Upper lobe of left lung (tissue), 6 donors: ENCODE data around the gene MPHOSPH8. TPM values are rescaled to one million over a fixed set of nuclear protein-coding genes. Genes with fewer than 3 reads are reported as not detected.
A peak's percentile ranks its signal among the peaks of the same experiment; 100 is the strongest.

Experiments used
- ATAC-seq, 2 donors: fragments of 200-7000 bp; cut with Tn5 transposase; one replicate each; pipeline ENCODE4 v1.9.1; 2022; ENCODE audit warnings: mild to moderate bottlenecking in 2 of 2, moderate library complexity in 2 of 2; ENCODE audit not compliant: low FRiP score in 2 of 2
- DNase-seq, 2 donors: peaks; one replicate each; pipeline ENCODE4 v3.0.0-alpha.2; 2019 to 2020
- H3K27ac ChIP-seq, 4 donors: fragments of 200-600 bp; sonication (generic); one replicate each; pipeline ENCODE4 v1.5.1; 2016 to 2019
- H3K27me3 ChIP-seq, 4 donors: fragments of 200-600 bp; sonication (generic); one replicate each; pipeline ENCODE4 v1.5.1; 2017 to 2019
- H3K36me3 ChIP-seq, 4 donors: fragments of 200-600 bp; sonication (generic); one replicate each; pipeline ENCODE4 v1.5.1; 2016 to 2019
- H3K4me1 ChIP-seq, 4 donors: fragments of 200-600 bp; sonication (generic); one replicate each; pipeline ENCODE4 v1.5.1; 2018 to 2019
- H3K4me3 ChIP-seq, 4 donors: fragments of 200-600 bp; sonication (generic); one replicate each; pipeline ENCODE4 v1.5.1; 2017 to 2019; ENCODE audit warnings: mild to moderate bottlenecking in 2 of 4, moderate library complexity in 1 of 4
- H3K9me3 ChIP-seq, 4 donors: fragments of 200-600 bp; sonication (generic); one replicate each; pipeline ENCODE4 v1.5.1; 2018 to 2019
- CTCF ChIP-seq, 6 experiments: fragments of 450-650 bp in 4 of 6; fragments of 200-600 bp in 2 of 6; sonication (generic) in 2 of 6; IDR thresholded peaks; one replicate each; pipeline ENCODE4 v1.5.1; 2016 to 2019; ENCODE audit warnings: antibody characterized with exemption in 6 of 6
- EP300 ChIP-seq, 4 donors: sonication (generic); formaldehyde crosslinking; IDR thresholded peaks; one replicate each; pipeline ENCODE4 v1.5.1; 2017; ENCODE audit warnings: antibody characterized with exemption in 4 of 4, control low read depth in 2 of 4
- POLR2A ChIP-seq, 4 donors: fragments of 450-650 bp; IDR thresholded peaks; one replicate each; pipeline ENCODE4 v1.5.1; 2016 to 2017; ENCODE audit warnings: antibody characterized with exemption in 4 of 4, mild to moderate bottlenecking in 2 of 4
- POLR2AphosphoS5 ChIP-seq, 2 donors: sonication (generic); formaldehyde crosslinking; IDR thresholded peaks; one replicate each; pipeline ENCODE4 v1.5.1; 2017; ENCODE audit warnings: antibody characterized with exemption in 2 of 2
- WGBS, 2 donors: methylation state at CpG; one replicate each; pipeline ENCODE4 v1.1.5; 2017 to 2018; 5-methylcytosine and 5-hydroxymethylcytosine counted together
- total RNA-seq, 6 donors: library from RNA; depleted of rRNA in 4 of 6; stranded (reverse); fragments of >200 nt in 4 of 6; gene quantifications; one replicate each; pipeline versions ENCODE4 v1.1.0 to v1.2.1, GENCODE V29; 2016 to 2021
- donor health status: DM: no; HTN: no; CAD: no; lungs with moderate emphysema.
- donor health status: DM: no; HTN: yes; CAD: no; lungs with severe emphysema.

MPHOSPH8 gene
- total RNA-seq, 6 donors from 2014 or later, result 24.0 to 81.7 (median 35.3) TPM

- no peak for ATAC-seq
- H3K27me3 ChIP-seq, result no peaks in the 10 kb centered on the region
- 91 to 93% methylated on average over 15 of the region's 15 CpGs for WGBS, 2 donors
Measured at GRCh38 chr13:19661561-19661960, 28.1 kb downstream of the MPHOSPH8 start.

GRCh38 chr13:19663416-19663979, 30.0 kb downstream of the MPHOSPH8 start:
- DNase-seq, result no peak

More at GRCh38 chr13:19661561-19661960, 28.1 kb downstream of the MPHOSPH8 start:
- TF ChIP-seq EP300 (IDR thresholded peaks at IDR 0.05) (no peak), POLR2A (IDR thresholded peaks at IDR 0.05) (no peak), POLR2AphosphoS5 (IDR thresholded peaks at IDR 0.05) (no peak)
- Histone ChIP-seq H3K36me3 (peaks cover 28 to 85% (median 63%) of the 10 kb centered on the region in 4 donors), H3K4me3 (no peak overlapping the region), H3K4me1 (no peaks in the 10 kb centered on the region), H3K9me3 (no peaks in the 10 kb centered on the region), H3K27ac (no peak overlapping the region)
- DNase-seq, result no peak

GRCh38 chr13:19664481-19665230, 31.2 kb downstream of the MPHOSPH8 start:
- H3K4me1 ChIP-seq, result no peaks in the 10 kb centered on the region
- 88 to 90% methylated on average over 14 of the region's 14 CpGs for WGBS, 2 donors
- H3K4me3 ChIP-seq, result no peak overlapping the region
- ATAC-seq, result peak in 1 of 2 donors; percentile 22
- no peak for DNase-seq
- H3K27ac ChIP-seq, result no peak overlapping the region
- peaks cover 28 to 100% (median 80%) of the 10 kb centered on the region in 4 donors for H3K36me3 ChIP-seq
- no peaks in the 10 kb centered on the region for H3K27me3 ChIP-seq
- TF ChIP-seq POLR2A (IDR thresholded peaks at IDR 0.05), result no peak
- no peak for TF ChIP-seq CTCF (IDR thresholded peaks at IDR 0.05)
- TF ChIP-seq EP300 (IDR thresholded peaks at IDR 0.05), result no peak
- no peak for TF ChIP-seq POLR2AphosphoS5 (IDR thresholded peaks at IDR 0.05)
- H3K9me3 ChIP-seq, result no peaks in the 10 kb centered on the region

More at GRCh38 chr13:19663416-19663979, 30.0 kb downstream of the MPHOSPH8 start:
- TF ChIP-seq POLR2A (IDR thresholded peaks at IDR 0.05) (no peak), CTCF (IDR thresholded peaks at IDR 0.05) (no peak), EP300 (IDR thresholded peaks at IDR 0.05) (no peak), POLR2AphosphoS5 (IDR thresholded peaks at IDR 0.05) (no peak)
- Histone ChIP-seq H3K27ac (no peak overlapping the region), H3K27me3 (no peaks in the 10 kb centered on the region), H3K4me1 (no peaks in the 10 kb centered on the region), H3K4me3 (no peak overlapping the region), H3K36me3 (peaks cover 28 to 99% (median 78%) of the 10 kb centered on the region in 4 donors), H3K9me3 (no peaks in the 10 kb centered on the region)
- WGBS, 2 donors, result 92% methylated on average over 5 to 13 of the region's 13 CpGs
- no peak for ATAC-seq

- ATAC-seq, result no peak
- Histone ChIP-seq H3K9me3 (no peaks in the 10 kb centered on the region), H3K4me1 (no peaks in the 10 kb centered on the region), H3K27me3 (no peaks in the 10 kb centered on the region), H3K36me3 (peaks cover 31 to 100% (median 85%) of the 10 kb centered on the region in 4 donors), H3K4me3 (no peak overlapping the region), H3K27ac (no peak overlapping the region)
- no peak for DNase-seq
- 89 to 90% methylated on average over 4 to 14 of the region's 14 CpGs for WGBS, 2 donors
- TF ChIP-seq CTCF (IDR thresholded peaks at IDR 0.05) (no peak), POLR2AphosphoS5 (IDR thresholded peaks at IDR 0.05) (no peak), POLR2A (IDR thresholded peaks at IDR 0.05) (no peak), EP300 (IDR thresholded peaks at IDR 0.05) (no peak)
Measured at GRCh38 chr13:19665427-19665859, 32.0 kb downstream of the MPHOSPH8 start.

GRCh38 chr13:19668778-19669177, 35.3 kb downstream of the MPHOSPH8 start:
- peaks cover 27 to 100% (median 77%) of the 10 kb centered on the region in 4 donors for H3K36me3 ChIP-seq
- H3K9me3 ChIP-seq, result no peaks in the 10 kb centered on the region
- H3K27ac ChIP-seq, result no peak overlapping the region
- no peaks in the 10 kb centered on the region for H3K4me1 ChIP-seq
- WGBS, 2 donors, result 90 to 93% methylated on average over 9 of the region's 9 CpGs
- no peak for ATAC-seq
- no peak for DNase-seq
- H3K27me3 ChIP-seq, result no peaks in the 10 kb centered on the region
- TF ChIP-seq POLR2AphosphoS5 (IDR thresholded peaks at IDR 0.05), result no peak
- TF ChIP-seq EP300 (IDR thresholded peaks at IDR 0.05), result no peak
- TF ChIP-seq CTCF (IDR thresholded peaks at IDR 0.05), result no peak
- TF ChIP-seq POLR2A (IDR thresholded peaks at IDR 0.05), result no peak
- H3K4me3 ChIP-seq, result no peak overlapping the region
